A673 (cell line): ENCODE measurements around the gene FXYD4.

Source experiments
- CTCF ChIP-seq: fragments of 300-800, 200-600 bp; sonication (generic); conservative IDR thresholded peaks from 2 replicates; pipeline ENCODE4 v1.5.1; 2017; ENCODE audit warnings: low read depth, mild to moderate bottlenecking, antibody characterized with exemption, low read length, moderate library complexity, mixed read lengths
- EZH2 ChIP-seq: fragments of 200-600 bp; sonication (generic); IDR thresholded peaks from 2 replicates; pipeline ENCODE4 v1.6.1; 2017; ENCODE audit warnings: borderline replicate concordance, low read depth, mild to moderate bottlenecking, mixed read lengths, antibody characterized with exemption, low read length; ENCODE audit not compliant: poor library complexity, severe bottlenecking

- peak; percentile 44 for TF ChIP-seq CTCF
- no peak for TF ChIP-seq EZH2
Observed at GRCh38 chr10:43407576-43408330, 36.3 kb downstream of the FXYD4 start.
